Lower leg skin (tissue), 3 donors: Measurements from ENCODE around the gene CLEC19A.

ENCODE experiments used
- POLR2A ChIP-seq, 2 donors: fragments of 450-650 bp; IDR thresholded peaks; one replicate each; pipeline ENCODE4 v1.6.1; 2016 to 2017; ENCODE audit warnings: antibody characterized with exemption in 2 of 2, mild to moderate bottlenecking in 1 of 2, moderate library complexity in 1 of 2
- TF ChIP-seq, protein P1 (sequence below), 3 donors: fragments of 450-650 bp; IDR thresholded peaks; one replicate each; pipeline ENCODE4 v1.5.1; 2016; ENCODE audit warnings: antibody characterized with exemption in 3 of 3, mild to moderate bottlenecking in 3 of 3, moderate library complexity in 2 of 3

DNA sequence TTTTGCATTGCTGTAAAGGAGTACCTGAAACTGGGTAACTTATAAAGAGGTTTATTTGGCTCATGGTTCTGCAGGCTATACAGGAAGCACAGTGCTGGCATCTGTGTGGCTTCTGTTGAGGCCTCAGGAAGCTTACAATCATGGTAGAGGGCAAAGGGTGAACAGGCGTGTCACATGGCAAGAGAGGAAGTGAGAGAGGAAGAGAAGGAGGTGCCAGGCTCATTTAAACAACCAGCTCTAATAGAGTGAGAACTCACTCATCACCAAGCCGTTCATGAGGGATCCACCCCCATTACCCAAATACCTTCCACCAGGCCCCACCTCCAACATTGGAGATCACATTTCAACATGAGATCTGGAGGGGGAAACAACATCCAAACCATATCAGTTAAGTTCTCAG, 16.4 kb upstream of the CLEC19A start:
- TF ChIP-seq POLR2A (IDR thresholded peaks at IDR 0.05) = no peak
- TF ChIP-seq, protein P1, sequence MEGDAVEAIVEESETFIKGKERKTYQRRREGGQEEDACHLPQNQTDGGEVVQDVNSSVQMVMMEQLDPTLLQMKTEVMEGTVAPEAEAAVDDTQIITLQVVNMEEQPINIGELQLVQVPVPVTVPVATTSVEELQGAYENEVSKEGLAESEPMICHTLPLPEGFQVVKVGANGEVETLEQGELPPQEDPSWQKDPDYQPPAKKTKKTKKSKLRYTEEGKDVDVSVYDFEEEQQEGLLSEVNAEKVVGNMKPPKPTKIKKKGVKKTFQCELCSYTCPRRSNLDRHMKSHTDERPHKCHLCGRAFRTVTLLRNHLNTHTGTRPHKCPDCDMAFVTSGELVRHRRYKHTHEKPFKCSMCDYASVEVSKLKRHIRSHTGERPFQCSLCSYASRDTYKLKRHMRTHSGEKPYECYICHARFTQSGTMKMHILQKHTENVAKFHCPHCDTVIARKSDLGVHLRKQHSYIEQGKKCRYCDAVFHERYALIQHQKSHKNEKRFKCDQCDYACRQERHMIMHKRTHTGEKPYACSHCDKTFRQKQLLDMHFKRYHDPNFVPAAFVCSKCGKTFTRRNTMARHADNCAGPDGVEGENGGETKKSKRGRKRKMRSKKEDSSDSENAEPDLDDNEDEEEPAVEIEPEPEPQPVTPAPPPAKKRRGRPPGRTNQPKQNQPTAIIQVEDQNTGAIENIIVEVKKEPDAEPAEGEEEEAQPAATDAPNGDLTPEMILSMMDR (IDR thresholded peaks at IDR 0.05) = no peak
